HG03460 (cell line): ENCODE data around the gene JOSD2.

Experiments
- ATAC-seq: cut with Tn5 transposase; IDR thresholded peaks from one replicate; pipeline ENCODE4 v1.9.1; 2021; ENCODE audit not compliant: unreplicated experiment

Gene JOSD2

GRCh38 chr19:50457300-50457699 is 53.7 kb downstream of the JOSD2 start:
- no peak for ATAC-seq
